Fibroblast of villous mesenchyme (primary cell): ENCODE measurements around the gene F10. TPM values are rescaled to one million over a fixed set of nuclear protein-coding genes. Genes with fewer than 3 reads are reported as not detected.
"Not testable (repeated sequence)": the region's sequence is repeated elsewhere in the genome, so short reads cannot be mapped to it uniquely, and the experiment has no call there.

ENCODE experiments used
- DNase-seq: peaks from one replicate; pipeline ENCODE4 v3.0.0-alpha.2; 2010; ENCODE audit warnings: low read depth
- H3K4me3 ChIP-seq: 2 replicates; pipeline ENCODE4 v1.5.1; 2011; ENCODE audit warnings: low read depth, mild to moderate bottlenecking, low read length
- CTCF ChIP-seq: IDR thresholded peaks from 2 replicates; pipeline ENCODE4 v1.5.1; 2012; ENCODE audit warnings: low read depth, mild to moderate bottlenecking, low read length; ENCODE audit not compliant: insufficient read depth
- total RNA-seq: library from RNA; depleted of rRNA; stranded (reverse); fragments of >200 nt; gene quantifications from 2 replicates; pipeline ENCODE4 v1.2.3, GENCODE V29; 2012

Gene F10
- total RNA-seq, 1 donor = 12.5 TPM

- TF ChIP-seq CTCF = no peak
- DNase-seq = no peak
Measured at GRCh38 chr13:113157206-113157928, 34.8 kb downstream of the F10 start.

GRCh38 chr13:113157929-113158747 is 35.5 kb downstream of the F10 start, which contains the start of gene PROZ:
TSS of gene PROZ (plus strand) at chr13:113158648. CDS start at chr13:113158661, 13 bp downstream.
- TF ChIP-seq CTCF = no peak
- DNase-seq = no peak
- H3K4me3 ChIP-seq = no peak within 1 kb of the TSS

More at GRCh38 chr13:113157206-113157928, 34.8 kb downstream of the F10 start:
- no peak overlapping the region for H3K4me3 ChIP-seq

- TF ChIP-seq CTCF = no peak
- H3K4me3 ChIP-seq = no peak overlapping the region
- DNase-seq = no peak
Measured at GRCh38 chr13:113158946-113159345, 36.3 kb downstream of the F10 start.

- no peak for TF ChIP-seq CTCF
- no peak overlapping the region for H3K4me3 ChIP-seq
- no peak for DNase-seq
Measured at GRCh38 chr13:113159701-113160100, 37.1 kb downstream of the F10 start.

GRCh38 chr13:113160983-113161382 is 38.4 kb downstream of the F10 start:
- DNase-seq = no peak
- TF ChIP-seq CTCF = no peak
- no peak overlapping the region for H3K4me3 ChIP-seq

GRCh38 chr13:113161433-113161832 is 38.8 kb downstream of the F10 start:
- no peak for DNase-seq
- no peak overlapping the region for H3K4me3 ChIP-seq
- TF ChIP-seq CTCF = no peak

GRCh38 chr13:113161975-113162374 is 39.4 kb downstream of the F10 start:
- DNase-seq = not testable (repeated sequence)

More at GRCh38 chr13:113161975-113162374, 39.4 kb downstream of the F10 start:
- H3K4me3 ChIP-seq = not testable (repeated sequence)
